PFSK-1 (cell line): Measurements from ENCODE around the gene CD79B.

Source experiments
- FOXP2 ChIP-seq: optimal IDR thresholded peaks from 2 replicates; pipeline ENCODE3; 2011; ENCODE audit warnings: borderline replicate concordance, control low read depth, inconsistent platforms; ENCODE audit not compliant: insufficient read depth; ENCODE audit errors: extremely low read length, extremely low read depth
- POLR2AphosphoS5 ChIP-seq: IDR thresholded peaks from 2 replicates; pipeline ENCODE4 v1.6.1; 2012; ENCODE audit warnings: low read depth, mild to moderate bottlenecking, control low read depth, low read length, moderate library complexity
- SIN3A ChIP-seq: IDR thresholded peaks from 2 replicates; pipeline ENCODE4 v1.6.1; 2012; ENCODE audit warnings: mild to moderate bottlenecking, low read length, moderate library complexity, borderline replicate concordance; ENCODE audit not compliant: insufficient read depth
- TAF1 ChIP-seq: IDR thresholded peaks from 2 replicates; pipeline ENCODE4 v1.6.1; 2012; ENCODE audit warnings: low read length, control low read depth, borderline replicate concordance; ENCODE audit not compliant: insufficient read depth
- TF ChIP-seq, protein P1 (sequence below), 2 experiments: IDR thresholded peaks; 2 replicates each; pipeline versions ENCODE4 v1.6.1 to v1.8.0; 2011 to 2012; ENCODE audit warnings: low read depth in 2 of 2, low read length in 2 of 2, control low read depth in 1 of 2, inconsistent platforms in 1 of 2, mild to moderate bottlenecking in 1 of 2, moderate library complexity in 1 of 2; ENCODE audit not compliant: insufficient read depth in 1 of 2

The CD79B gene

GRCh38 chr17:63928172-63928666 is 3.9 kb downstream of the CD79B start:
- TF ChIP-seq POLR2AphosphoS5 (no peak), FOXP2 (no peak), TAF1 (no peak), SIN3A (no peak)
- TF ChIP-seq, protein P1, sequence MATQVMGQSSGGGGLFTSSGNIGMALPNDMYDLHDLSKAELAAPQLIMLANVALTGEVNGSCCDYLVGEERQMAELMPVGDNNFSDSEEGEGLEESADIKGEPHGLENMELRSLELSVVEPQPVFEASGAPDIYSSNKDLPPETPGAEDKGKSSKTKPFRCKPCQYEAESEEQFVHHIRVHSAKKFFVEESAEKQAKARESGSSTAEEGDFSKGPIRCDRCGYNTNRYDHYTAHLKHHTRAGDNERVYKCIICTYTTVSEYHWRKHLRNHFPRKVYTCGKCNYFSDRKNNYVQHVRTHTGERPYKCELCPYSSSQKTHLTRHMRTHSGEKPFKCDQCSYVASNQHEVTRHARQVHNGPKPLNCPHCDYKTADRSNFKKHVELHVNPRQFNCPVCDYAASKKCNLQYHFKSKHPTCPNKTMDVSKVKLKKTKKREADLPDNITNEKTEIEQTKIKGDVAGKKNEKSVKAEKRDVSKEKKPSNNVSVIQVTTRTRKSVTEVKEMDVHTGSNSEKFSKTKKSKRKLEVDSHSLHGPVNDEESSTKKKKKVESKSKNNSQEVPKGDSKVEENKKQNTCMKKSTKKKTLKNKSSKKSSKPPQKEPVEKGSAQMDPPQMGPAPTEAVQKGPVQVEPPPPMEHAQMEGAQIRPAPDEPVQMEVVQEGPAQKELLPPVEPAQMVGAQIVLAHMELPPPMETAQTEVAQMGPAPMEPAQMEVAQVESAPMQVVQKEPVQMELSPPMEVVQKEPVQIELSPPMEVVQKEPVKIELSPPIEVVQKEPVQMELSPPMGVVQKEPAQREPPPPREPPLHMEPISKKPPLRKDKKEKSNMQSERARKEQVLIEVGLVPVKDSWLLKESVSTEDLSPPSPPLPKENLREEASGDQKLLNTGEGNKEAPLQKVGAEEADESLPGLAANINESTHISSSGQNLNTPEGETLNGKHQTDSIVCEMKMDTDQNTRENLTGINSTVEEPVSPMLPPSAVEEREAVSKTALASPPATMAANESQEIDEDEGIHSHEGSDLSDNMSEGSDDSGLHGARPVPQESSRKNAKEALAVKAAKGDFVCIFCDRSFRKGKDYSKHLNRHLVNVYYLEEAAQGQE (IDR thresholded peaks at IDR 0.05; ENCODE audit: insufficient read depth in 1 of 2, low read depth in 2 of 2, low read length in 2 of 2) = no peak

- TF ChIP-seq POLR2AphosphoS5 = no peak
- TF ChIP-seq SIN3A = no peak
- TF ChIP-seq, protein P1 (IDR thresholded peaks at IDR 0.05; ENCODE audit: insufficient read depth in 1 of 2, low read depth in 2 of 2, low read length in 2 of 2) = no peak
- TF ChIP-seq TAF1 = no peak
- no peak for TF ChIP-seq FOXP2
These were observed 4.5 kb downstream of the CD79B start for GRCh38 chr17:63927464-63928171.

DNA sequence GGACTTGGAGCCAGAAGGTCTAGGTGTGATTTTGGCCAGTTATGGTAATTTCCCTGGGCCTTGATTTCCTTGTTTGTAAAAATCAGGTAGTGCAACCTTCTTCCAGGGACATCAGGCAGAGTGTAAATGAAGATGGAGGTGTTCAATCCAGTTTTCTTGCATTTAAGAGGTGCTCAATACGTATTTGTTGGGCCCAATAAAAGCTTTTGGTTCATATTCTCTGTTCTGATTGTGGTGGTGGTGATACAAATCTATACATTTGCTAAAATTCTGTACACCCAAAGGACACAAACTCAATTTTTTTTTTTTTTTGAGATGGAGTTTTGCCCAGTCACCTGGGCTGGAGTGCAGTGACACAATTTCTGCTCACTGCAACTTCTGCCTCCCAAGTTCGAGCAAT is 6.0 kb downstream of the CD79B start:
- no peak for TF ChIP-seq FOXP2
- TF ChIP-seq SIN3A = no peak
- TF ChIP-seq TAF1 = no peak
- TF ChIP-seq, protein P1 (IDR thresholded peaks at IDR 0.05; ENCODE audit: insufficient read depth in 1 of 2, low read depth in 2 of 2, low read length in 2 of 2) = no peak
- no peak for TF ChIP-seq POLR2AphosphoS5

- no peak for TF ChIP-seq SIN3A
- TF ChIP-seq FOXP2 = no peak
- TF ChIP-seq POLR2AphosphoS5 = no peak
- no peak for TF ChIP-seq TAF1
- TF ChIP-seq, protein P1 (IDR thresholded peaks at IDR 0.05; ENCODE audit: insufficient read depth in 1 of 2, low read depth in 2 of 2, low read length in 2 of 2) = no peak
These were observed 6.5 kb downstream of the CD79B start for GRCh38 chr17:63925615-63926014.
